ENCODE results near the gene LSM7.
"Not testable (repeated sequence)": the region's sequence is repeated elsewhere in the genome, so short reads cannot be mapped to it uniquely, and the experiment has no call there.

Gene LSM7

DNA sequence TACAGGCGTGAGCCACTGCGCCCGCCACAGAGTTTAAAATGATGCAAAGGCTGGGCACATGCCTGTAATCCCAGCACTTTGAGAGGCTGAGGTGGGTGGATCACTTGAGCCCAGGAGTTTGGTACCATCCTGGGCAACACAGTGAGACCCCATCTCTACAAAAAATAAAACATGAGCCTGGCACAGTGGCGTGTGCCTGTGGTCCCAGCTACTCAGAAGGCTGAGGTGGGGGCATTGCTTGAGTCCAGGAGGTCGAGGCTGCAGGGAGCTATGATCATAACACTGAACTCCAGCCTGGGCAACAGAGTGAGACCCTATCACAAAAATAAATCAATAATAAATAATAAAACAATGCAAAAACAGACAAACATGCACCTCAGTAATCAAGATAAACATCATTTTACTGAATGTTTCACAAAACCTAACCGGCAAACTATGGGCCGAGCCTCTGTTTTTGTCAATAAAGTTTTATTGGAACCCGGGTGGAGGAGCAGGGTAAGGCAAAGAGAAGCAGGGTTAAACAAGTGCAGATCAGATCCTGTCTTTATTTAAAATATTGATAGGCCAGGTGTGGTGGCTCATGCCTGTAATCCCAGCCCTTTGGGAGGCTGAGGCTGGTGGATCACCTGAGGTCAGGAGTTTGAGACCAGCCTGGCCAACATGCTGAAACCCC, 44.4 kb downstream of the LSM7 start:
- TF ChIP-seq, protein P1, sequence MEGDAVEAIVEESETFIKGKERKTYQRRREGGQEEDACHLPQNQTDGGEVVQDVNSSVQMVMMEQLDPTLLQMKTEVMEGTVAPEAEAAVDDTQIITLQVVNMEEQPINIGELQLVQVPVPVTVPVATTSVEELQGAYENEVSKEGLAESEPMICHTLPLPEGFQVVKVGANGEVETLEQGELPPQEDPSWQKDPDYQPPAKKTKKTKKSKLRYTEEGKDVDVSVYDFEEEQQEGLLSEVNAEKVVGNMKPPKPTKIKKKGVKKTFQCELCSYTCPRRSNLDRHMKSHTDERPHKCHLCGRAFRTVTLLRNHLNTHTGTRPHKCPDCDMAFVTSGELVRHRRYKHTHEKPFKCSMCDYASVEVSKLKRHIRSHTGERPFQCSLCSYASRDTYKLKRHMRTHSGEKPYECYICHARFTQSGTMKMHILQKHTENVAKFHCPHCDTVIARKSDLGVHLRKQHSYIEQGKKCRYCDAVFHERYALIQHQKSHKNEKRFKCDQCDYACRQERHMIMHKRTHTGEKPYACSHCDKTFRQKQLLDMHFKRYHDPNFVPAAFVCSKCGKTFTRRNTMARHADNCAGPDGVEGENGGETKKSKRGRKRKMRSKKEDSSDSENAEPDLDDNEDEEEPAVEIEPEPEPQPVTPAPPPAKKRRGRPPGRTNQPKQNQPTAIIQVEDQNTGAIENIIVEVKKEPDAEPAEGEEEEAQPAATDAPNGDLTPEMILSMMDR (IDR thresholded peaks at IDR 0.05; ENCODE audit: unreplicated experiment in 3 of 3): no peak
- Mint-ChIP-seq H3K36me3 (ENCODE audit: low read depth) (no peaks in the 10 kb centered on the region), H3K9me3 (no peaks in the 10 kb centered on the region), H3K4me3 (no peak overlapping the region), H3K4me1 (peaks cover 4% of the 10 kb centered on the region), H3K27ac (no peak overlapping the region), H3K27me3 (ENCODE audit: low read depth) (peaks cover 65% of the 10 kb centered on the region)

DNA sequence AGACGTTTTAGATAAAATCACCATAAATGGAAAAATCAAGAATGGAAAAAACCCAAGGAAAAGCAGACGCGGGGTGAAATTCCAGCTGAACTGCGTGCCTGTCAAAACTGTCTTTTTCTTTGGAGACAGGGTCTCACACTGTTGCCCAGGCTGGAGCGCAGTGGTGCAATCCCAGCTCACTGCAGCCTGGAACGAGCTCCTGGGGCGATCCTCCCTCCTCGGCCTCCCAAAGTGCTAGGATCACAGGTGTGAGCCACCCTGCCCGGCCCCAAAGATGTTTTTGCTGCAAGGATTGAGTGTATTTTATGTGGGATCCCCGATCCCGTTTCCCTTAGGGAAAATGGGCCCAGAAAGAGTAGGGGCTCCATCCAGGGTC, 45.5 kb downstream of the LSM7 start:
- no peaks in the 10 kb centered on the region for H3K36me3 Mint-ChIP-seq (ENCODE audit: low read depth)
- TF ChIP-seq, protein P1 (IDR thresholded peaks at IDR 0.05; ENCODE audit: unreplicated experiment in 3 of 3): no peak
- H3K27ac Mint-ChIP-seq: peak overlapping the region in 1 of 3 experiments; percentile 78
- H3K27me3 Mint-ChIP-seq (ENCODE audit: low read depth): peaks cover 56% of the 10 kb centered on the region
- H3K4me1 Mint-ChIP-seq: no peaks in the 10 kb centered on the region
- H3K4me3 Mint-ChIP-seq: peak overlapping the region; percentile 41 to 63 (median 60)
- no peaks in the 10 kb centered on the region for H3K9me3 Mint-ChIP-seq

DNA sequence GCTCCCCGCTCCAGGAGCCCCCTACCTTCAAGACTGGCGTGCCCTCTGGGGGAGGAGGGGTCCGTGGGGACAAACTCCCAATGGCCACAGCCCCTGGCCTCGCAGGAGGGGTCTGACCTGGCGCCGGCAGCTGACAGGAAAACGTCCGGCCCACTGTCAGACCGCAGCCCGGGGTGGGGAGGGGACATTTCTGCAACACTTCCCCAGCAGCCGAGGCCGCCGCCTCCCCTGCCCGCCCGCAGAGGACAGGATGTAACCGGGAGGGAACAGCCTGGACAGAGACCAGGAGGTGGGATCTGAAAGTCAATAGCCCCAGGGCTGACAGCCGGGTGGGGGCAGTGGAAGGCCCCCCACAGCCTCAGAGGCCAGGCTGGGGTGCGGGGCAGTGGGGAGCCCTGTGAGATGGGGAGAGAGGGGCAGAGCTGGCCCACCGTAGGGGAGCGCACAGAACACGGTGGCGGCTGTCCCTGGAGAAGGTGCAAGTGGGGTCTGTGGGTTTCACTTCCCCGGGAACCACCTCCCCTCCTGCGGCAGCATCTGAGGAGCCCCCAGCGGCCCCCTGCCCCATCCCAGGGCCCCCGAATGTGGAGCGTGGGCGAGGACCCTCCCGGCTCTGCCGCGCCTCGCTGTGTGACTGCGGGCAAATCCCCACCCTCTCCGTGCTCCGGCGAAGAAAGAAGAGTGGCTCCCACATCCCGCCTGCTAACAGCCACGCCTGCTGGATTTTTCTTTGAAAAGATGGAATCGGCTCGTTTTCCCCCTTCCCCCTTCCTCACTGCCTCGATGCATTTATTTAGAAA, 46.1 kb downstream of the LSM7 start, which contains the start of gene PEAK3:
Gene PEAK3 (minus strand): TSS at position 114 of the 800 bp plus-strand sequence. CDS start 1,244 bp downstream, outside the sequence.
- Mint-ChIP-seq H3K36me3 (ENCODE audit: low read depth) (peaks cover 1% of the 10 kb centered on the region), H3K27ac (peak within 1 kb of the TSS in 1 of 3 experiments; percentile 78), H3K9me3 (no peaks in the 10 kb centered on the region), H3K27me3 (ENCODE audit: low read depth) (peaks cover 50% of the 10 kb centered on the region), H3K4me3 (peak within 1 kb of the TSS; percentile 41 to 63 (median 62)), H3K4me1 (no peaks in the 10 kb centered on the region)
- TF ChIP-seq, protein P1 (IDR thresholded peaks at IDR 0.05; ENCODE audit: unreplicated experiment in 3 of 3): no peak

DNA sequence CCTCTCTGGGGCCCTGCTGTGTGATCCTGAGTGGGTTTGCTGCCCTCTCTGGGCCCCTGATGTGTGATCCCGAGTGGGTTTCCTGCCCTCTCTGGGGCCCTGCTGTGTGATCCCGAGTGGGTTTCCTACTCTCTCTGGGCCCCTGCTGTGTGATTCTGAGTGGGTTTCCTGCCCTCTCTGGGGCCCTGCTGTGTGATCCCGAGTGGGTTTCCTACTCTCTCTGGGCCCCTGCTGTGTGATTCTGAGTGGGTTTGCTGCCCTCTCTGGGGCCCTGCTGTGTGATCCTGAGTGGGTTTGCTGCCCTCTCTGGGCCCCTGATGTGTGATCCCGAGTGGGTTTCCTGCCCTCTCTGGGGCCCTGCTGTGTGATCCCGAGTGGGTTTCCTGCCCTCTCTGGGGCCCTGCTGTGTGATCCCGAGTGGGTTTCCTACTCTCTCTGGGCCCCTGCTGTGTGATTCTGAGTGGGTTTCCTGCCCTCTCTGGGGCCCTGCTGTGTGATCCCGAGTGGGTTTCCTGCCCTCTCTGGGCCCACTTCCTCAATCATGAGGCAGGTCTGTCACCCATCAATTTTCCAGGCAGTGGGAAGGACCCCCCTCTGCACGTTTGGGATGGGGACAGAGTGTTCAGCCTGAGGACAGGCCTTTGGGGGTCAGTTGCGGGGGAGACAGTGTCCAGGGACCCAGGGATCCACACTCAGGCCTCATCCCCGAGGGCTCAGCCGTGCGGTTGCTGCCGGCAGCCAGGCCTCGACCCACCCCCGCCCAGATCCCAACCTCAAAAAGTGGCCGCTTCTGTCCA, 46.9 kb downstream of the LSM7 start:
- H3K9me3 Mint-ChIP-seq; H3K4me1 Mint-ChIP-seq; H3K36me3 Mint-ChIP-seq (ENCODE audit: low read depth); H3K4me3 Mint-ChIP-seq; H3K27ac Mint-ChIP-seq: not testable (repeated sequence)
- peaks cover 42% of the 10 kb centered on the region for H3K27me3 Mint-ChIP-seq (ENCODE audit: low read depth)

DNA sequence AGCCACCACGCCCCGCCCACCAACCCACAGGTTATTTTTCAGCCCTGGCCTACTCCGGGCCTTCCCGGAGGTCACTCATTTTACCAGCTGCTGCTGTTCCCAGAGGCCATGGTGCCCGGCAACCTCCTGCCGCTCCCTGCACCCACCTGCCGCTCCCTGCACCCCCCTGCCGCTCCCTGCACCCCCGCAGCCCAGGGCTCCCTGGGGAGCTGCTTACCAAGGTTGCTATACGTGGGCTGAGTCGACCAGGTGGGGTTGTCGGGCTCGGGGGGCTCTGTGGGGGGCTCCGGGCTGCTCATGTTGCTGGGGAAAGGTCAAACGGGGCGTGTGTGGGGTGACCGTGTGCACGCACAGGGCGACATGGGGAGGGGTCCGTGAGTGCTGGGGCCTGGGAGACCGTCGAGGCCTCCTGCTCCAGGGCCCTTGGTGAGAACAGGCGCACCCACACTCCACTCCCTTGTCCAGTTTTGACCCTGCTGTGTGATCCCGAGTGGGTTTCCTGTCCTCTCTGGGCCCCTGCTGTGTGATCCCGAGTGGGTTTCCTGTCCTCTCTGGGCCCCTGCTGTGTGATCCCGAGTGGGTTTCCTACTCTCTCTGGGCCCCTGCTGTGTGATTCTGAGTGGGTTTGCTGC, 47.6 kb downstream of the LSM7 start:
- Mint-ChIP-seq H3K27me3 (ENCODE audit: low read depth) (peaks cover 35% of the 10 kb centered on the region), H3K27ac (no peak overlapping the region), H3K36me3 (ENCODE audit: low read depth) (peaks cover 3% of the 10 kb centered on the region), H3K4me3 (no peak overlapping the region), H3K4me1 (no peaks in the 10 kb centered on the region), H3K9me3 (no peaks in the 10 kb centered on the region)
- TF ChIP-seq, protein P1 (IDR thresholded peaks at IDR 0.05; ENCODE audit: unreplicated experiment in 3 of 3): no peak
